Measurements from ENCODE around the gene CD44.

GRCh38 chr11:35207471-35208403 is 68.8 kb downstream of the CD44 start:
- TF ChIP-seq CTCF (conservative IDR thresholded peaks at IDR 0.05 in 1 of 2, IDR thresholded peaks at IDR 0.05 in 1 of 2; ENCODE audit: extremely low read depth in 1 of 2, insufficient read depth in 1 of 2, low read depth in 1 of 2, low read length in 2 of 2): no peak
- TF ChIP-seq EZH2 (IDR thresholded peaks at IDR 0.05; ENCODE audit: borderline replicate concordance, low read length): no peak
